ENCODE data around the gene COL9A3. TPM values are rescaled to one million over a fixed set of nuclear protein-coding genes. Genes with fewer than 3 reads are reported as not detected.
A peak's percentile ranks its signal among the peaks of the same experiment; 100 is the strongest.

The COL9A3 gene
- total RNA-seq, 6 experiments from 2014 or later, result 1.5 to 7.6 (median 3.5) TPM

DNA sequence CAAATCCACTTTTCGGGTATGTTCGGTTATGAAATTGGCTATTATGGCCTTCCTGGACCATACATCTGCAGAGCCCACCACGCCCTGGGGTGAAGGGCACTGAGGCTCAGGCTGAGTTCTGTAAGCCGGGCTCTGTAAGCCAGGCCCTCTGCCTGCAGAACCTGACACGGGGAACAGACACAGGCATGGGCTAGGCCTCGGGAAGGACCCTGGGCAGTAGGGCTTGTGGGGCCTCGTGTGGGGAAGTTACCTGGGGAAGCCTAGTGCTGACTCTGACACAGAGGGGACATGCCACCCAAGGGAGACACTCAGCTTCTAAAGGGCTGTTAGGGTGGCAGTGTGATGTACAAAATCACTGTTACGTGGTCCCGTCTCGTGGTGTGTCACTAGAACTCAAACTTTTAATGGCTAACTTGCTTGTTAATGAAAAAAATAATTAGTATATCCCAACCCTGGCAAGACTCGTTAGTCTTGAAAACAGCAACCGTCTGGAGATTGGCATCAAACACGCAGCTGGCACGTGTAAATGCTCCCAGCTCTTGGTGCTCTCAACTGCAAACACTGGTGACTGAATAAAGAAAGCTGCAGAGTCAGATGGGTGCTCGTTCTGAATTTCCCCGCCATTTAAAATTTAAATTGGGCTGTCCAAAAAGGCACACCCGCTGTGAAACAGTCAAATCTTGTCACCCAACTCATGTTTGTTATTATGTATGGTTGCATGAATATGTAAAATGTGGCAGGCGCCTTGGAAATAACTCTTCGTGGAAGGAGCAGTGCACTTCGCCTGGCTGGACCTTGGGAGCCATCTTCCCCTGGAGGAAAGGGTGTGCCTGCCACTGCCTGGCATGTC lies 68.4 kb downstream of the COL9A3 start:
- Histone ChIP-seq H3K27me3 (no peaks in the 10 kb centered on the region), H3K27ac (no peak overlapping the region), H3K4me1 (peaks cover 0 to 21% (median 10%) of the 10 kb centered on the region in 4 donors), H3K4me3 (no peak overlapping the region), H3K9me3 (no peaks in the 10 kb centered on the region), H3K36me3 (peaks cover 0 to 50% (median 13%) of the 10 kb centered on the region in 4 donors)
- no peak for ATAC-seq
- intact Hi-C loops (cut with DNase I), result no loop called here
- DNase-seq, result peak in 1 of 3 donors; percentile 15
- no peak for TF ChIP-seq POLR2A (IDR thresholded peaks at IDR 0.05)
- TF ChIP-seq, protein P1, sequence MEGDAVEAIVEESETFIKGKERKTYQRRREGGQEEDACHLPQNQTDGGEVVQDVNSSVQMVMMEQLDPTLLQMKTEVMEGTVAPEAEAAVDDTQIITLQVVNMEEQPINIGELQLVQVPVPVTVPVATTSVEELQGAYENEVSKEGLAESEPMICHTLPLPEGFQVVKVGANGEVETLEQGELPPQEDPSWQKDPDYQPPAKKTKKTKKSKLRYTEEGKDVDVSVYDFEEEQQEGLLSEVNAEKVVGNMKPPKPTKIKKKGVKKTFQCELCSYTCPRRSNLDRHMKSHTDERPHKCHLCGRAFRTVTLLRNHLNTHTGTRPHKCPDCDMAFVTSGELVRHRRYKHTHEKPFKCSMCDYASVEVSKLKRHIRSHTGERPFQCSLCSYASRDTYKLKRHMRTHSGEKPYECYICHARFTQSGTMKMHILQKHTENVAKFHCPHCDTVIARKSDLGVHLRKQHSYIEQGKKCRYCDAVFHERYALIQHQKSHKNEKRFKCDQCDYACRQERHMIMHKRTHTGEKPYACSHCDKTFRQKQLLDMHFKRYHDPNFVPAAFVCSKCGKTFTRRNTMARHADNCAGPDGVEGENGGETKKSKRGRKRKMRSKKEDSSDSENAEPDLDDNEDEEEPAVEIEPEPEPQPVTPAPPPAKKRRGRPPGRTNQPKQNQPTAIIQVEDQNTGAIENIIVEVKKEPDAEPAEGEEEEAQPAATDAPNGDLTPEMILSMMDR (IDR thresholded peaks at IDR 0.05), result no peak
- 76% methylated on average over 10 of the region's 20 CpGs for WGBS (ENCODE audit: insufficient coverage, low coverage, low lambda C conversion rate, missing lambda C conversion rate)

DNA sequence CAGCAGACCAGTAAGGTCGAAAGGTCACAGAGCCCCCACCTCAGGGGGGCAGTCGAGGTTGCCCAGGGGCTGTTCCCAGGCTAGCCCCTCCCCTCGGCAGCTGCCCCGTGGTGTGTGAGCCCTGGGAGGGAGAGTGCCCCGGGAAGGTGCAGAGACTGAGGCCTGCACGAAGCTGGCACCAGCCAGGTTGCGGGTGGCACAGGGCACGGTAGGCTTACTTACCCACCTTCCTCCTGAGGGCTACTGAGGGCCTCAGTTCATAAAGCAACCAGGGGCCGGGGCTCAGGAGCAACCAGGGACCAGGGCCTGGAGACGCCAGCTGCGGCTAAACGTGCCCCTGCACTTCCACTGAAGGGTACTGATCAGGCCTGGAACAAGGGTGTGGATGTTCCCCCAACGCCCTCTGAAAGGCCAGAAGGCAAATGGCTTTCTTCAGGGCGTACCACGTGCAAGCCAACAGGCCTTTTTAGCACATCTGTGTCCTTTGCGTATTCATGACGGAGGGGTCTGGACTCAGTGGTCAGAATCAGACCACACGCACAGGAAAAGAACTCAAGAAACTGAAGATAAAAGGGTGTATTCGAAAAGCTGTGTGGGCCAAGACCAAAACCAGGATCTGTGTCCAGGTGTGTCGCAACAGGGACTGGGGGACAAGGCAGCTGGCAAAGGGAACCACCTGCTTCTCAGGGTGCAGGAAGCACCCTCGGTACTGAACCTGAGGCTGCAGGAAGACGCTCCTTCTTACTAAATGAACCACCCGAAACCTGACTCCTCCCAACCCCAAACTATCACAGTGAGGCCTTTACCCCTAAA lies 69.3 kb downstream of the COL9A3 start:
- Histone ChIP-seq H3K4me1 (peaks cover 0 to 21% (median 10%) of the 10 kb centered on the region in 4 donors), H3K27ac (no peak overlapping the region), H3K27me3 (no peaks in the 10 kb centered on the region), H3K4me3 (no peak overlapping the region), H3K36me3 (peaks cover 0 to 51% (median 19%) of the 10 kb centered on the region in 4 donors), H3K9me3 (no peaks in the 10 kb centered on the region)
- intact Hi-C loops (cut with DNase I), result no loop called here
- WGBS (ENCODE audit: insufficient coverage, low coverage, low lambda C conversion rate, missing lambda C conversion rate), result 69% methylated on average over 10 of the region's 23 CpGs
- DNase-seq (peak in 1 of 3 donors; percentile 64), ATAC-seq (peak; percentile 3 to 61 (median 24))
- TF ChIP-seq, protein P1 (IDR thresholded peaks at IDR 0.05), result no peak
- no peak for TF ChIP-seq POLR2A (IDR thresholded peaks at IDR 0.05)

DNA sequence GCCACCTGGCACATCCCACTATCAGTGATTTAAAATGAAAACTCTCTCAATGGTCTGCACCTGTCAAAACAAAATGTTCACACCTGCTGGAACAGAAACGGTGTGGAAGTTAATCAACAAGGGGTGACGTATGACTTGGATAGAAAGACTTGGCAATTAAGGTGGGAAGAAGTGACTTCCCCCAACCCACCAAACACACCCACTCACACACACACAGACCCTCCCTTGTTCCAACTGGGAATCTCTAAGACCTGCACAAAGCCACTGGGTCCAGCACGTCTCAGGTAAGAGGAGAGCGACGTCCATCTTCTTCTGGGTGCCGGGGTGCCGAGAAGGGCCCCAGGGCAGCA lies 69.8 kb downstream of the COL9A3 start:
- intact Hi-C loops (cut with DNase I), result no loop called here
- H3K4me3 ChIP-seq, result no peak overlapping the region

DNA sequence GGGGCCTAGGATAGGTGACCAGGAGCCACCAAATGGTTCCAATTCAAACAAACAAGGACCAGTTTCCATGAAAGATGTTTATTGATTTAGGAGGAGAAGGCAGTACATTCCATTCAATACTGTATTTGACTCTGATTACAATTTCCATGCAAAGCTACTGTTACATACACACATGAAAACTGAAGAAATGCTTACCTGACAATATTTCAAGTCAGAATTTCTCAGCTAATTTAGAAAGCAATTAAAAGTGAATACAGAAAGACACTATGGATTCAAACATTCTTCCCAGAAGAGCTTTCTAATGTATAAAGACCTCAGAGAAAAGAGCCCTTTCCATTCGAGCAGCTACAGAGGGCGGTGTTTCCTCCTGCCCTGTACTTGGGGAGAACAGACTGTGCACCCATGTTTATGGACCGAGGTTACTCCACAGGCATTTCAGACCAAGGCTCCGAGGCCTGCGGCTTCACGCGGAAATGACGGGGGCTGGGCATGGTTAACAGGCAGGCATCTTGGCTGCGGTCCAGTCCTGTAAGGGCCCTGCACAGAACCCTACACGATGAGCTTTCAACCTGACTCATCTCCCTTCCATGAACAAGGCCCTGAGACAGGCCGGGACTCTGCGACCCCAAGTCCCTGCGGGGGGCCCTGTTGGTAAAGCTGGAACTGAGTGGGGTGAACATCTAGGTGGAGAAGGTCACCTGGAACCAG lies 70.5 kb downstream of the COL9A3 start:
- WGBS (ENCODE audit: insufficient coverage, low coverage, low lambda C conversion rate, missing lambda C conversion rate), result 29% methylated on average over 1 of the region's 13 CpGs
- peaks cover 0 to 21% (median 10%) of the 10 kb centered on the region in 4 donors for H3K4me1 ChIP-seq
- DNase-seq (peak; percentile 61 to 71 (median 63)), ATAC-seq (peak; percentile 50 to 62 (median 58))
- H3K27ac ChIP-seq, result no peak overlapping the region
- H3K4me3 ChIP-seq, result no peak overlapping the region
- H3K36me3 ChIP-seq, result peaks cover 0 to 55% (median 23%) of the 10 kb centered on the region in 4 donors
- intact Hi-C loops (cut with DNase I), result no loop called here
- no peaks in the 10 kb centered on the region for H3K9me3 ChIP-seq
- TF ChIP-seq POLR2A (IDR thresholded peaks at IDR 0.05), result no peak
- TF ChIP-seq, protein P1 (IDR thresholded peaks at IDR 0.05), result no peak
- no peaks in the 10 kb centered on the region for H3K27me3 ChIP-seq

More for the DNA sequence above, 69.8 kb downstream of the COL9A3 start:
- H3K36me3 ChIP-seq, result peaks cover 0 to 52% (median 19%) of the 10 kb centered on the region in 4 donors
- DNase-seq, result peak in 1 of 3 donors; percentile 28
- 56% methylated on average over 2 of the region's 7 CpGs for WGBS (ENCODE audit: insufficient coverage, low coverage, low lambda C conversion rate, missing lambda C conversion rate)
- ATAC-seq, result no peak
- H3K27me3 ChIP-seq, result no peaks in the 10 kb centered on the region
- no peak overlapping the region for H3K27ac ChIP-seq
- TF ChIP-seq POLR2A (IDR thresholded peaks at IDR 0.05), result no peak
- TF ChIP-seq, protein P1 (IDR thresholded peaks at IDR 0.05), result no peak
- H3K9me3 ChIP-seq, result no peaks in the 10 kb centered on the region
- peaks cover 0 to 21% (median 10%) of the 10 kb centered on the region in 4 donors for H3K4me1 ChIP-seq
